ENCODE measurements around the gene LMO7.

DNA sequence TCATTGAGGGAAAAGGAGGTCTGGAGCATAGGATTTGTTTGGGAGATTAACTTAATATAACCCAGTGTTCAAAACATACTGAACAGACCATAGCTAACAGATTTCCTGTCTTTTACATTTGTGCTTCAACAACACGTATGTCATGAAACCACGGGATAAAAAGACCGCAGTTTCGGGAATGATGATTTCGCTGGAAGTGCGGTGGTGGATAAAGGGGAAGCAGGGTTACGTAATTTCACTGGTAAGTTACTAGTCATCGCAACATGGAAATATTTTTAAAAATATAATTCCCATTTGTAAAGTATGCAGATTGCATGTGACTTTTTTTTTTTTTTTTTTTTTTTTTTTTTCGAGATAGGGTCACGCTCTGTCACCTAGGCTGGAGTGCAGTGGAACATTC, 237.4 kb downstream of the LMO7 start:
- no peak for TF ChIP-seq BRCA1 (CRISPR knock-in tag; IDR thresholded peaks at IDR 0.05)
- no peak for TF ChIP-seq DPF2 (CRISPR knock-in tag; IDR thresholded peaks at IDR 0.05; ENCODE audit: borderline replicate concordance, low read depth)
- TF ChIP-seq TBP (CRISPR knock-in tag; IDR thresholded peaks at IDR 0.05) = no peak
- TF ChIP-seq POLR2AphosphoS5 (IDR thresholded peaks at IDR 0.05; ENCODE audit: low read depth, low read length) = no peak
- TF ChIP-seq SP1 (IDR thresholded peaks at IDR 0.05) = no peak
- no peak for TF ChIP-seq SP1 (CRISPR knock-in tag; IDR thresholded peaks at IDR 0.05)
- TF ChIP-seq, protein P1, sequence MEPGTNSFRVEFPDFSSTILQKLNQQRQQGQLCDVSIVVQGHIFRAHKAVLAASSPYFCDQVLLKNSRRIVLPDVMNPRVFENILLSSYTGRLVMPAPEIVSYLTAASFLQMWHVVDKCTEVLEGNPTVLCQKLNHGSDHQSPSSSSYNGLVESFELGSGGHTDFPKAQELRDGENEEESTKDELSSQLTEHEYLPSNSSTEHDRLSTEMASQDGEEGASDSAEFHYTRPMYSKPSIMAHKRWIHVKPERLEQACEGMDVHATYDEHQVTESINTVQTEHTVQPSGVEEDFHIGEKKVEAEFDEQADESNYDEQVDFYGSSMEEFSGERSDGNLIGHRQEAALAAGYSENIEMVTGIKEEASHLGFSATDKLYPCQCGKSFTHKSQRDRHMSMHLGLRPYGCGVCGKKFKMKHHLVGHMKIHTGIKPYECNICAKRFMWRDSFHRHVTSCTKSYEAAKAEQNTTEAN (CRISPR knock-in tag; conservative IDR thresholded peaks at IDR 0.05) = no peak

Measured in HepG2 (cell line).